ENCODE measurements around the gene ANKFY1.

Gene ANKFY1

DNA sequence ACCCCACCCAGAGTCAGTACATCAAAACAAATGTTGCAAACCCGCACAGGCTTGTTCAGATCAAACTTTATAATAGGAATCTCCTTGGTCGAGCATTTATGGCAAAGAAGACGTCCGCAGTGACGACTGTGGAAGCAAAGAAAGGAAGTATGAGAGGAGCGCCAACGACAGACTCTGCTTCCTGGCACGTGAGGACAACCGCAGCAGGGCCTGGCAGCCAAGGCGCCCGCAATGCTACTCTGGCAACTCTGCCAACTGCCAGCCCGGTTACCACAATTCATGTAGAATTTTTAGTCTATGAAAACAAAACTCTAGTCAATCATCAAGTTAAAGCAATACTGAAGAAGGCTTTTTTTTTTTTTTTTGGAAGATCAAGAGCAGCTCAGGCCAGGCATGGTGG, 96.0 kb downstream of the ANKFY1 start:
- no peak for ATAC-seq (ENCODE audit: insufficient read depth, low read depth)

GRCh38 chr17:4166419-4166818, 97.4 kb downstream of the ANKFY1 start:
- no peaks in the 10 kb centered on the region for H3K79me2 ChIP-seq (ENCODE audit: insufficient read depth, low read length)
- no peaks in the 10 kb centered on the region for H3K4me1 ChIP-seq (ENCODE audit: insufficient read depth, low read length)
- H3K9ac ChIP-seq (ENCODE audit: low read depth, low read length), result no peak overlapping the region
- no peak overlapping the region for H3K4me2 ChIP-seq (ENCODE audit: insufficient read depth, low read length)
- H3K27ac ChIP-seq (ENCODE audit: low read length), result no peak overlapping the region
- no peak overlapping the region for H2AFZ ChIP-seq (ENCODE audit: low read depth, low read length)
- ATAC-seq (ENCODE audit: insufficient read depth, low read depth) (no peak), DNase-seq (no peak)
- no peaks in the 10 kb centered on the region for H3K27me3 ChIP-seq (ENCODE audit: insufficient read depth, low read length, poor library complexity)
- H3K4me3 ChIP-seq (ENCODE audit: low read depth in 1 of 2, low read length in 2 of 2), result no peak overlapping the region
- TF ChIP-seq EZH2 (IDR thresholded peaks at IDR 0.05; ENCODE audit: borderline replicate concordance, low read depth, low read length, severe bottlenecking), result no peak
- TF ChIP-seq, protein P1, sequence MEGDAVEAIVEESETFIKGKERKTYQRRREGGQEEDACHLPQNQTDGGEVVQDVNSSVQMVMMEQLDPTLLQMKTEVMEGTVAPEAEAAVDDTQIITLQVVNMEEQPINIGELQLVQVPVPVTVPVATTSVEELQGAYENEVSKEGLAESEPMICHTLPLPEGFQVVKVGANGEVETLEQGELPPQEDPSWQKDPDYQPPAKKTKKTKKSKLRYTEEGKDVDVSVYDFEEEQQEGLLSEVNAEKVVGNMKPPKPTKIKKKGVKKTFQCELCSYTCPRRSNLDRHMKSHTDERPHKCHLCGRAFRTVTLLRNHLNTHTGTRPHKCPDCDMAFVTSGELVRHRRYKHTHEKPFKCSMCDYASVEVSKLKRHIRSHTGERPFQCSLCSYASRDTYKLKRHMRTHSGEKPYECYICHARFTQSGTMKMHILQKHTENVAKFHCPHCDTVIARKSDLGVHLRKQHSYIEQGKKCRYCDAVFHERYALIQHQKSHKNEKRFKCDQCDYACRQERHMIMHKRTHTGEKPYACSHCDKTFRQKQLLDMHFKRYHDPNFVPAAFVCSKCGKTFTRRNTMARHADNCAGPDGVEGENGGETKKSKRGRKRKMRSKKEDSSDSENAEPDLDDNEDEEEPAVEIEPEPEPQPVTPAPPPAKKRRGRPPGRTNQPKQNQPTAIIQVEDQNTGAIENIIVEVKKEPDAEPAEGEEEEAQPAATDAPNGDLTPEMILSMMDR (IDR thresholded peaks at IDR 0.05; ENCODE audit: borderline replicate concordance, extremely low read depth, low read length, poor library complexity, severe bottlenecking), result no peak
- no peaks in the 10 kb centered on the region for H3K9me3 ChIP-seq (ENCODE audit: insufficient read depth, low read length, severe bottlenecking)
- H4K20me1 ChIP-seq (ENCODE audit: insufficient read depth, low read length), result 0 out of 2 replicates have a peak, but pooled peaks cover 3% of the 10 kb centered on the region
- peaks cover 69% of the 10 kb centered on the region for H3K36me3 ChIP-seq (ENCODE audit: insufficient read depth, low read length)

More for the DNA sequence above, 96.0 kb downstream of the ANKFY1 start:
- Histone ChIP-seq H3K4me3 (ENCODE audit: low read depth in 1 of 2, low read length in 2 of 2) (no peak overlapping the region), H2AFZ (ENCODE audit: low read depth, low read length) (no peak overlapping the region), H3K79me2 (ENCODE audit: insufficient read depth, low read length) (no peaks in the 10 kb centered on the region), H3K9me3 (ENCODE audit: insufficient read depth, low read length, severe bottlenecking) (no peaks in the 10 kb centered on the region), H3K27me3 (ENCODE audit: insufficient read depth, low read length, poor library complexity) (no peaks in the 10 kb centered on the region), H3K27ac (ENCODE audit: low read length) (no peak overlapping the region), H4K20me1 (ENCODE audit: insufficient read depth, low read length) (0 out of 2 replicates have a peak, but pooled peaks cover 3% of the 10 kb centered on the region), H3K9ac (ENCODE audit: low read depth, low read length) (no peak overlapping the region), H3K4me2 (ENCODE audit: insufficient read depth, low read length) (no peak overlapping the region), H3K4me1 (ENCODE audit: insufficient read depth, low read length) (no peaks in the 10 kb centered on the region), H3K36me3 (ENCODE audit: insufficient read depth, low read length) (peaks cover 82% of the 10 kb centered on the region)
- no peak for DNase-seq
- TF ChIP-seq EZH2 (IDR thresholded peaks at IDR 0.05; ENCODE audit: borderline replicate concordance, low read depth, low read length, severe bottlenecking), result no peak
- TF ChIP-seq, protein P1 (IDR thresholded peaks at IDR 0.05; ENCODE audit: borderline replicate concordance, extremely low read depth, low read length, poor library complexity, severe bottlenecking), result no peak

GRCh38 chr17:4165301-4166010, 98.3 kb downstream of the ANKFY1 start:
- Histone ChIP-seq H3K4me2 (ENCODE audit: insufficient read depth, low read length) (no peak overlapping the region), H3K9ac (ENCODE audit: low read depth, low read length) (no peak overlapping the region), H3K79me2 (ENCODE audit: insufficient read depth, low read length) (no peaks in the 10 kb centered on the region), H3K36me3 (ENCODE audit: insufficient read depth, low read length) (peaks cover 59% of the 10 kb centered on the region), H3K27me3 (ENCODE audit: insufficient read depth, low read length, poor library complexity) (no peaks in the 10 kb centered on the region), H4K20me1 (ENCODE audit: insufficient read depth, low read length) (0 out of 2 replicates have a peak, but pooled peaks cover 3% of the 10 kb centered on the region), H3K9me3 (ENCODE audit: insufficient read depth, low read length, severe bottlenecking) (no peaks in the 10 kb centered on the region), H2AFZ (ENCODE audit: low read depth, low read length) (no peak overlapping the region), H3K4me3 (ENCODE audit: low read depth in 1 of 2, low read length in 2 of 2) (no peak overlapping the region), H3K27ac (ENCODE audit: low read length) (no peak overlapping the region), H3K4me1 (ENCODE audit: insufficient read depth, low read length) (no peaks in the 10 kb centered on the region)
- no peak for ATAC-seq (ENCODE audit: insufficient read depth, low read depth)
- no peak for DNase-seq
- TF ChIP-seq, protein P1 (IDR thresholded peaks at IDR 0.05; ENCODE audit: borderline replicate concordance, extremely low read depth, low read length, poor library complexity, severe bottlenecking), result no peak
- no peak for TF ChIP-seq EZH2 (IDR thresholded peaks at IDR 0.05; ENCODE audit: borderline replicate concordance, low read depth, low read length, severe bottlenecking)
